Kidney (tissue), 14 donors: ENCODE results near the gene LAMTOR1. TPM values are rescaled to one million over a fixed set of nuclear protein-coding genes. Genes with fewer than 3 reads are reported as not detected.

Experiments used
- DNase-seq, 5 donors: peaks; one replicate each; pipeline ENCODE4 v3.0.0-alpha.2; 2013 to 2020
- FAIRE-seq: peaks from 2 replicates; lab custom pipeline; 2012; peaks lifted over from hg19 to GRCh38; lab: Jason Lieb, UNC
- H3K27ac ChIP-seq, 2 donors: one replicate each; pipeline ENCODE4 v1.7.0; 2013; ENCODE audit warnings: low read depth in 2 of 2, low read length in 2 of 2, inconsistent platforms in 1 of 2
- H3K27me3 ChIP-seq: one replicate; pipeline ENCODE4 v1.7.1; 2013; ENCODE audit warnings: low read length, inconsistent platforms; ENCODE audit not compliant: control insufficient read depth, insufficient read depth
- H3K36me3 ChIP-seq, 3 donors: one replicate each; pipeline versions ENCODE4 v1.7.0 to v1.7.1; 2013; ENCODE audit warnings: low read length in 3 of 3, control low read depth in 1 of 3, inconsistent platforms in 1 of 3; ENCODE audit not compliant: insufficient read depth in 3 of 3, control insufficient read depth in 2 of 3
- H3K4me1 ChIP-seq, 3 donors: one replicate each; pipeline versions ENCODE4 v1.7.0 to v1.7.1; 2013; ENCODE audit warnings: low read length in 3 of 3, inconsistent platforms in 1 of 3, low read depth in 1 of 3; ENCODE audit not compliant: control insufficient read depth in 2 of 3, insufficient read depth in 2 of 3
- H3K4me3 ChIP-seq, 3 donors: one replicate each; pipeline versions ENCODE4 v1.7.0 to v1.8.1; 2013; ENCODE audit warnings: low read length in 3 of 3, control low read depth in 1 of 3, inconsistent platforms in 1 of 3
- H3K9ac ChIP-seq, 3 donors: one replicate each; pipeline versions ENCODE4 v1.7.0 to v1.7.1; 2013; ENCODE audit warnings: low read length in 3 of 3, control low read depth in 1 of 3, inconsistent platforms in 1 of 3
- H3K9me3 ChIP-seq, 3 donors: one replicate each; pipeline versions ENCODE4 v1.7.0 to v1.7.1; 2013; ENCODE audit warnings: low read length in 3 of 3, control low read depth in 1 of 3, inconsistent platforms in 1 of 3; ENCODE audit not compliant: control insufficient read depth in 2 of 3, insufficient read depth in 1 of 3
- CTCF ChIP-seq: IDR thresholded peaks from 3 replicates; pipeline ENCODE4 v1.5.1; 2012; ENCODE audit warnings: mild to moderate bottlenecking, moderate library complexity, borderline replicate concordance; ENCODE audit not compliant: insufficient read depth; ENCODE audit errors: extremely low read depth
- intact Hi-C: fragments of 100-400 bp; cut with DNase I; formaldehyde crosslinking; loops from one replicate; pipeline ENCODE4 v1.11.1; 2022
- polyA plus RNA-seq: library from polyadenylated mRNA; stranded (reverse); fragments of 350-450 nt; fragmentation: Illumina TruSeq; extraction: RNeasy Lipid Tissue Mini Kit (QIAGEN cat#74804); gene quantifications from one replicate; pipeline ENCODE4 v1.2.3, GENCODE V29; 2014; ENCODE audit warnings: low read depth, low replicate concordance; ENCODE audit not compliant: insufficient read depth
- total RNA-seq: library from RNA; stranded (reverse); fragmentation: NEBNext Ultra II Directional; extraction: Animal tissue kit (Norgen Biotek cat#: 25700); gene quantifications from one replicate; pipeline ENCODE4 v1.2.1, GENCODE V29; 2021
- donor health status: control.
- donor health status: control.
- donor health status: control.
- donor health status: control.
- donor health status: control.
- donor health status: DM: yes; HTN: yes; CAD: no.
- donor health status: Normal renal cell carcinoma (clear cell type).

The LAMTOR1 gene
- total and polyA plus RNA-seq, 2 donors from 2014 or later: 111 to 189 TPM

- no peak for TF ChIP-seq CTCF
These were observed 35.8 kb downstream of the LAMTOR1 start for GRCh38 chr11:72067266-72067665.

GRCh38 chr11:72066855-72067254, 36.2 kb downstream of the LAMTOR1 start:
- Histone ChIP-seq H3K4me1 (peaks cover 0 to 29% (median 13%) of the 10 kb centered on the region in 3 donors), H3K4me3 (no peak overlapping the region), H3K9ac (no peak overlapping the region), H3K27me3 (no peaks in the 10 kb centered on the region), H3K27ac (no peak overlapping the region), H3K9me3 (no peaks in the 10 kb centered on the region), H3K36me3 (peaks cover 0 to 4% (median 1%) of the 10 kb centered on the region in 3 donors)
- no peak for TF ChIP-seq CTCF
- intact Hi-C loops: no loop called here
- no peak for FAIRE-seq
- DNase-seq: no peak

More at GRCh38 chr11:72067266-72067665, 35.8 kb downstream of the LAMTOR1 start:
- DNase-seq (no peak), FAIRE-seq (no peak)
- peaks cover 0 to 33% (median 17%) of the 10 kb centered on the region in 3 donors for H3K4me1 ChIP-seq
- H3K27ac ChIP-seq: no peak overlapping the region
- H3K9me3 ChIP-seq: no peaks in the 10 kb centered on the region
- H3K27me3 ChIP-seq: no peaks in the 10 kb centered on the region
- no peak overlapping the region for H3K9ac ChIP-seq
- H3K4me3 ChIP-seq: no peak overlapping the region
- H3K36me3 ChIP-seq: no peaks in the 10 kb centered on the region
- intact Hi-C loops: no loop called here

GRCh38 chr11:72061739-72062396, 41.2 kb downstream of the LAMTOR1 start:
- no peaks in the 10 kb centered on the region for H3K9me3 ChIP-seq
- no peak overlapping the region for H3K27ac ChIP-seq
- no peak overlapping the region for H3K9ac ChIP-seq
- peaks cover 0 to 4% (median 2%) of the 10 kb centered on the region in 3 donors for H3K36me3 ChIP-seq
- peaks cover 0 to 2% (median 0%) of the 10 kb centered on the region in 3 donors for H3K4me1 ChIP-seq
- TF ChIP-seq CTCF: no peak
- H3K4me3 ChIP-seq: no peak overlapping the region
- DNase-seq: no peak
- FAIRE-seq: no peak
- intact Hi-C loops: no loop called here
- no peaks in the 10 kb centered on the region for H3K27me3 ChIP-seq
